ENCODE data around the gene HSPG2. TPM values are rescaled to one million over a fixed set of nuclear protein-coding genes. Genes with fewer than 3 reads are reported as not detected.

HSPG2 gene
- total and polyA plus RNA-seq, 9 donors, result 27.3 to 294 (median 92.6) TPM

- Histone ChIP-seq H3K4me1 (ENCODE audit: insufficient read depth) (peaks cover 36% of the 10 kb centered on the region), H3K27me3 (no peaks in the 10 kb centered on the region), H3K36me3 (no peaks in the 10 kb centered on the region), H3K27ac (peak overlapping the region; percentile 65 to 84), H3K4me3 (no peak overlapping the region), H3K9me3 (no peaks in the 10 kb centered on the region)
- TF ChIP-seq CTCF (IDR thresholded peaks at IDR 0.05), result no peak
- TF ChIP-seq EP300 (IDR thresholded peaks at IDR 0.05), result no peak
- no peak for TF ChIP-seq POLR2A (IDR thresholded peaks at IDR 0.05)
- no peak for DNase-seq
- WGBS, 3 donors, result 91 to 94% (median 93%) methylated on average over 6 of the region's 6 CpGs
- intact Hi-C loops (cut with DNase I), result no loop called here
Observed at GRCh38 chr1:21930629-21931170, 6.4 kb downstream of the HSPG2 start.

GRCh38 chr1:21930080-21930571, 7.0 kb downstream of the HSPG2 start:
- H3K36me3 ChIP-seq, result no peaks in the 10 kb centered on the region
- H3K4me1 ChIP-seq (ENCODE audit: insufficient read depth), result peaks cover 35% of the 10 kb centered on the region
- intact Hi-C loops (cut with DNase I), result no loop called here
- no peak overlapping the region for H3K4me3 ChIP-seq
- TF ChIP-seq EP300 (IDR thresholded peaks at IDR 0.05) (no peak), POLR2A (IDR thresholded peaks at IDR 0.05) (no peak), CTCF (IDR thresholded peaks at IDR 0.05) (no peak)
- DNase-seq, result no peak
- peak overlapping the region in 1 of 2 donors; percentile 21 for H3K27ac ChIP-seq
- no peaks in the 10 kb centered on the region for H3K9me3 ChIP-seq
- no peaks in the 10 kb centered on the region for H3K27me3 ChIP-seq
- WGBS, 3 donors, result 51 to 75% (median 64%) methylated on average over 7 to 8 of the region's 8 CpGs

- 52 to 57% (median 57%) methylated on average over 12 of the region's 12 CpGs for WGBS, 3 donors
- intact Hi-C loops (cut with DNase I), result no loop called here
- no peaks in the 10 kb centered on the region for H3K9me3 ChIP-seq
- H3K27me3 ChIP-seq, result no peaks in the 10 kb centered on the region
- H3K4me1 ChIP-seq (ENCODE audit: insufficient read depth), result peaks cover 30% of the 10 kb centered on the region
- peak in 2 of 5 donors; percentile 30 to 65 for DNase-seq
- peak overlapping the region; percentile 60 to 66 for H3K27ac ChIP-seq
- TF ChIP-seq EP300 (IDR thresholded peaks at IDR 0.05), result no peak
- no peak for TF ChIP-seq CTCF (IDR thresholded peaks at IDR 0.05)
- TF ChIP-seq POLR2A (IDR thresholded peaks at IDR 0.05), result no peak
- no peak overlapping the region for H3K4me3 ChIP-seq
- H3K36me3 ChIP-seq, result no peaks in the 10 kb centered on the region
Observed at GRCh38 chr1:21927533-21928237, 9.4 kb downstream of the HSPG2 start.

- Histone ChIP-seq H3K36me3 (no peaks in the 10 kb centered on the region), H3K27me3 (no peaks in the 10 kb centered on the region), H3K4me1 (ENCODE audit: insufficient read depth) (peaks cover 28% of the 10 kb centered on the region), H3K4me3 (no peak overlapping the region), H3K9me3 (no peaks in the 10 kb centered on the region), H3K27ac (peak overlapping the region; percentile 60 to 66)
- 6 to 14% (median 7%) methylated on average over 11 of the region's 11 CpGs for WGBS, 3 donors
- peak; percentile 15 for TF ChIP-seq EP300 (IDR thresholded peaks at IDR 0.05)
- no peak for TF ChIP-seq CTCF (IDR thresholded peaks at IDR 0.05)
- DNase-seq, result peak; percentile 73 to 80 (median 75)
- intact Hi-C loops (cut with DNase I), result no loop called here
Observed at GRCh38 chr1:21926814-21927532, 10.1 kb downstream of the HSPG2 start.

Measured in ovary (tissue), 9 donors.